ENCODE measurements around the gene TOLLIP. TPM values are rescaled to one million over a fixed set of nuclear protein-coding genes. Genes with fewer than 3 reads are reported as not detected.

Gene TOLLIP
- total and polyA plus RNA-seq, 2 of the 8 experiments (the other 6 are each of a cell fraction or from before 2014, with no cell fraction given): 23.7 to 34.7 TPM

DNA sequence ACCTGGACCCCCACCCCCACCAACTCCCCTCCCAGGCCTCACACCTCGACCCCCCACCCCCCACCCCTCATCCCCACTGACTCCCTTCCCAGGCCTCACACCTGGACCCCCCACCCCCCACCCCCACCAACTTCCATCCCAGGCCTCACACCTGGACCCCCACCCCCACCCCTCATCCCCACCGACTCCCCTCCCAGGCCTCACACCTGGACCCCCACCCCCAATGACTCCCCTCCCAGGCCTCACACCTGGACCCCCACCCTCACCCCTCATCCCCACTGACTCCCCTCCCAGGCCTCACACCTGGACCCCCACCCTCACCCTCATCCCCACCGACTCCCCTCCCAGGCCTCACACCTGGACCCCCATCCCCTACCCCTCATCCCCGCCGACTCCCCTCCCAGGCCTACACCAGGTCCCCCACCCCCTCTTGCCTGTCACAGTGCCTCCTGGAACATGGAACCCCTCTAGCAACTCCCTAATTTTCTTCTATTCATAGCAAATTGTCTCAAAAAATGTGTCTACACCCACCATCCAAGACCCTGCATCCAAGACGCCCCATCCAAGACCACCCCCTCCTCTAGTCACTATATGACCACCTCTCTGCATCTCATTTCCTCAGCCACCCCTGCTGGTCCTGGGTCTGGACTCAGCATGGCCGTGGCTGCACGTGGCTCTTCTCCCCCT lies 43.4 kb upstream of the TOLLIP start:
- Histone ChIP-seq H3K79me1 (ENCODE audit: low read depth, low read length) (no peaks in the 10 kb centered on the region), H2AFZ (ENCODE audit: low read length) (no peak overlapping the region), H3K23ac (ENCODE audit: insufficient read length) (no peak overlapping the region), H4K20me1 (replicated peaks in 1 of 2; ENCODE audit: control insufficient read depth in 1 of 2, insufficient read depth in 2 of 2, low read length in 2 of 2) (no peaks in the 10 kb centered on the region), H3K14ac (ENCODE audit: insufficient read length) (no peak overlapping the region), H3K4me3 (ENCODE audit: extremely low read depth in 1 of 4, insufficient read depth in 2 of 4, low read depth in 3 of 4, low read length in 4 of 4) (no peak overlapping the region), H2BK5ac (ENCODE audit: low read depth, low read length) (no peak overlapping the region), H2BK12ac (ENCODE audit: low read depth, low read length) (no peak overlapping the region), H3K18ac (ENCODE audit: extremely low read depth, low read length) (no peak overlapping the region), H2BK20ac (ENCODE audit: low read length) (no peak overlapping the region), H3K23me2 (ENCODE audit: low read depth, low read length) (no peaks in the 10 kb centered on the region; the same call in 1 of the 2 replicates), H4K91ac (replicated peaks; ENCODE audit: insufficient read length, low read length) (no peak overlapping the region), H3K4me2 (ENCODE audit: insufficient read depth in 1 of 2, low read depth in 2 of 2, low read length in 2 of 2) (no peak overlapping the region), H4K5ac (ENCODE audit: insufficient read length, low read depth, low read length) (no peak overlapping the region), H2BK120ac (replicated peaks; ENCODE audit: low read depth, low read length) (no peak overlapping the region), H3K9ac (replicated peaks in 1 of 4; ENCODE audit: extremely low read depth in 1 of 4, low read depth in 3 of 4, low read length in 3 of 4) (no peak overlapping the region), H3K36me3 (ENCODE audit: control insufficient read depth in 2 of 4, insufficient read depth in 4 of 4, low read length in 3 of 4) (no peaks in the 10 kb centered on the region), H2BK15ac (ENCODE audit: low read length) (no peak overlapping the region), H2AK5ac (ENCODE audit: low read depth, low read length) (no peak overlapping the region), H3K4ac (replicated peaks; ENCODE audit: insufficient read length, low read depth, low read length) (no peak overlapping the region), H3K56ac (replicated peaks; ENCODE audit: insufficient read length, low read depth, low read length) (no peak overlapping the region), H3K9me3 (ENCODE audit: insufficient read depth in 2 of 2, low read depth in 1 of 2, low read length in 1 of 2) (peaks cover 0 to 5% of the 10 kb centered on the region in 2 experiments; a peak in 1 of 4 replicates), H3K27ac (ENCODE audit: low read depth, low read length) (no peak overlapping the region), H3K79me2 (ENCODE audit: control insufficient read depth in 1 of 2, insufficient read depth in 2 of 2, low read length in 2 of 2) (no peaks in the 10 kb centered on the region), H3K4me1 (replicated peaks in 1 of 4; ENCODE audit: control insufficient read depth in 3 of 4, insufficient read depth in 4 of 4, low read length in 3 of 4) (peaks cover 0 to 7% (median 4%) of the 10 kb centered on the region in 4 experiments; a peak in 4 of 7 replicates), H4K8ac (ENCODE audit: extremely low read depth, insufficient read depth, low read length) (no peak overlapping the region), H3K27me3 (replicated peaks in 1 of 4; ENCODE audit: control insufficient read depth in 3 of 4, extremely low read depth in 1 of 4, insufficient read depth in 3 of 4, low read length in 3 of 4) (no peaks in the 10 kb centered on the region)
- WGBS, 2 experiments (ENCODE audit: extremely low coverage in 1 of 2, insufficient coverage in 1 of 2, insufficient read length in 1 of 2, insufficient replicate concordance in 2 of 2, low coverage in 1 of 2, low lambda C conversion rate in 2 of 2, missing lambda C conversion rate in 1 of 2): 92% methylated on average over 3 of the region's 8 CpGs; no CpG with 5 or more reads in 1 of the 2 experiments
- no peak for FAIRE-seq
- ChIA-PET POLR2A (ENCODE audit: partially characterized antibody) (no interaction called here), CTCF (ENCODE audit: partially characterized antibody) (no interaction called here)
- no peak for DNase-seq (ENCODE audit: low read depth in 1 of 2, low spot score in 2 of 2)
- TF ChIP-seq ZNF274 (IDR thresholded peaks at IDR 0.05; ENCODE audit: borderline replicate concordance, extremely low read depth, low read length): no peak
- no peak for TF ChIP-seq RAD21 (IDR thresholded peaks at IDR 0.05 in 1 of 2, conservative IDR thresholded peaks at IDR 0.05 in 1 of 2; ENCODE audit: low read depth in 2 of 2, low read length in 2 of 2)
- TF ChIP-seq NRF1 (IDR thresholded peaks at IDR 0.05; ENCODE audit: low read depth, low read length): no peak
- no peak for TF ChIP-seq BRCA1 (IDR thresholded peaks at IDR 0.05; ENCODE audit: low read depth, low read length)
- TF ChIP-seq BCL11A (IDR thresholded peaks at IDR 0.05; ENCODE audit: low read depth in 2 of 2, low read length in 2 of 2): no peak
- TF ChIP-seq CEBPB (IDR thresholded peaks at IDR 0.05; ENCODE audit: low read depth, low read length): no peak
- no peak for TF ChIP-seq CHD1 (IDR thresholded peaks at IDR 0.05; ENCODE audit: low read depth, low read length)
- TF ChIP-seq POLR2AphosphoS5 (IDR thresholded peaks at IDR 0.05; ENCODE audit: low read depth, low read length): no peak
- TF ChIP-seq RXRA (IDR thresholded peaks at IDR 0.05; ENCODE audit: insufficient read depth, low read depth, low read length): no peak
- no peak for TF ChIP-seq SP2 (IDR thresholded peaks at IDR 0.05; ENCODE audit: low read length)
- TF ChIP-seq TBP (IDR thresholded peaks at IDR 0.05; ENCODE audit: low read depth, low read length): no peak
